Limb (tissue), 2 donors: ENCODE measurements around the gene POLR1G.

Experiments used
- DNase-seq, 2 donors: peaks; one replicate each; pipeline ENCODE4 v3.0.0-alpha.2; 2016; ENCODE audit errors: extremely low spot score in 2 of 2

POLR1G gene, protein sequence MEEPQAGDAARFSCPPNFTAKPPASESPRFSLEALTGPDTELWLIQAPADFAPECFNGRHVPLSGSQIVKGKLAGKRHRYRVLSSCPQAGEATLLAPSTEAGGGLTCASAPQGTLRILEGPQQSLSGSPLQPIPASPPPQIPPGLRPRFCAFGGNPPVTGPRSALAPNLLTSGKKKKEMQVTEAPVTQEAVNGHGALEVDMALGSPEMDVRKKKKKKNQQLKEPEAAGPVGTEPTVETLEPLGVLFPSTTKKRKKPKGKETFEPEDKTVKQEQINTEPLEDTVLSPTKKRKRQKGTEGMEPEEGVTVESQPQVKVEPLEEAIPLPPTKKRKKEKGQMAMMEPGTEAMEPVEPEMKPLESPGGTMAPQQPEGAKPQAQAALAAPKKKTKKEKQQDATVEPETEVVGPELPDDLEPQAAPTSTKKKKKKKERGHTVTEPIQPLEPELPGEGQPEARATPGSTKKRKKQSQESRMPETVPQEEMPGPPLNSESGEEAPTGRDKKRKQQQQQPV

DNA sequence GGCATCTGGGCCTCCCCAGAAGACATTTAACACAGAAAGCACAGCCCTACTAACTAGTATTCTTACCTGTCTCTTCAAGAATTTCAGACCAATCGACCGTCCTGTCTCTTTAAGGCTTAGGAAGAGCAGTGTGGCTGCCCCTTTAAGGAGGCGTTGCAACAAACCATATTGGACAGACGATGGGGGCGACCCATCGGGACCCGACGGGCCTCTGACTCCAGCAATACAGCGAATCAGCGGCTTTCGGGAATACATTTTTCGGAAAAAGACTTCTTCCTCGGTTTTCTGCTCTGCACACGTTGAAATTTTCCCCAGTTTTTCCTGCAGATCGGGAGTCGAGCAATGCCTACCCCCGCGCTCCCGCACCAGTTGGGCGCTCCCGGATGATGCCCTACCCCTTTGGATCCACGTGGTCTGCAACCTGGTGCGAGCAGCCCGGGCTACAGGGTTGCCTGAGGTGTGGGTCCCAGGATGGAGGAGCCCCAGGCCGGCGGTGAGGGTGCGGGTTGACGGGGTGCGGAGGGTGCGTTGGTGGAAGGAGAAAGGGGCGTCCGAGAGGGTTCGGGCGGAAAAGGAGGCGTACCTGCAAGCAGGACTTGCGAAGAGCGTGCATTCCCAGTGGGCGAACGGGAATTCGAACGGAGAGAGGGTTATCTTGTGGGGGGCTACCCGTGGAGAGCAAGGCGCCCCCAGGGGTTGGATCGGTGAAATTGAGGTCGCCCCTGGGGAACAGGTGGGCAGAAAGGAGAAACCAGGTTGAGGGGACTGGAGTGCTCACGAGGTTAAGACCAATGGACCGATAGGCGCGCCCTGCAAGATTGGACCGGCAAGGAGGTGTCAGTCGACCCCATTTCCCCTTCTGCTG, at the start of gene POLR1G:
POLR1G (plus strand) TSS at position 419 of the 865 bp plus-strand sequence; CDS start at position 472, 53 bp downstream.
- peak; percentile 86 to 89 for DNase-seq

DNA sequence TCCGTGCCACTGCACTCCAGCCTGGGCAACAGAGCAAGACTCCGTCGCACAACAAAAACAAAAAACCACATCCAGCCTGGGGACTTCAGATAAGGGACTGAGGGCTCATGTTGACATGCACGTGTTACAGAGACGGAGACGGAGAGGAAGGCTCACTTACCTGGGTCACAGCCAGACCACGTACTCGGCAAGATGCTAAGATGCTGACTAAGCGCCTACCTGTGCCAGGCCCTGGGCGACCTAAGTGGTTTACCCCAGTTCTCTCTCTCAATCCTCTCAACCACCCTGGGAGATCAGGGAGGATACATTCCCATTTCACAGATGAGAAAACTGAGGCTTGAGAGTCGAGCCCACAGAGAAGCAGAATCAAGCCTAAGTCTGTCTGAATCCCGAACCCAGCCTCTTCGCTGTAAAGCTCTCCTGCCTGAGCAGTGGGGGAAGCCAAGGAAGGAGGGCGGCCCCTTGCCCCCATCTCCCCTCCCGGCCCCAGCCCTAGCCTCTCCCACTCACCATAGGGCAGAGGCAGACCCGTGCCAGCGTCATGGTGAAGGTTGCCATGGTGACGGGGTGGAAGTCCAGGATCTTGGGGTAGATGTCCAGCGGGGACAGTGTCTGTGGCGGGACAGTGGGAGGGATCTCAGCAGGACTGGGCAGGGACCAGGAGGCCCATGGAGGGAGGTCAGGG, 49.5 kb upstream of the POLR1G start:
- no peak for DNase-seq

DNA sequence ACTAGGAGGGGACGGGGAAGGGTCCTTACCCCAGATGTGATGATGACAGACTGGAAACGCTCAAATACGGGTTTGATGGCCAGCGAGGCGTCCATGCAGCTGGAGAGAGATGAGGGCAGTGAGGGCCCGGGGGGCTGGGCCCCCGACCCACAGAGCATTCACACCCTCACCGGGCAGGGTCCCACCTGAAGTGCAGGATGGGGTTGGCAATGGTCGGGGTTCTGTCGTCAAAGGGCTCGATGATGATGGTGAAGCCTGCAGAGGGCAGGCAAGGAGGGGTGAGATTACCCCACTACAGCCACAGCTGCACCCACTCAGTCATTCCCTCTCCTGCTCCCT, 49.0 kb upstream of the POLR1G start:
- DNase-seq, result no peak

DNA sequence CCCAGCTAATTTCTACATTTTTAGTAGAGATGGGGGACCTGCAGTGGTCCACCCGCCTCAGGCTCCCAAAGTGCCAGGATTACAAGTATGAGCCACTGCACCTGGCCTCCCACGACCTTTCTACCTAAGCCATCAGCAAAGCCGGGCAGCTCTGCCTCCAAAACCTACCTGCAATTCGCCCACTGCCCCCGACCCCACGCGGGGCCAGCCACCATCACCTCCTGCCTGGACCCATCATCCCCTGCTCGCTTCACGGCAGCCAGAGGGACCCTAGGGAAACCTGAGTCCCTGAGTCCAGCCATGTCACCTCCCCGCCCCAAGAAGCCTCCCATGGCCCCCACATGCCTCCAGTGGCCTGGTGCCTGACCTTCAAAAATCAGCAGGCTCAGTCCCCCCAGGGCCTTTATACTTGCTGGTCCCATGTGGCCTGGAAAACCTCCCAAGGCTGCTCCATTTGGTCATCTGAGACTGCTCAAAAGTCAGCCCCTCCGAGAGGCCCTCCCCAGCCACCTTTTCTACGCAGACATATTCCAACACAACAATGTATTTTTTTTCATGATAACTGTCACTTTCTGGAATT, 48.1 kb upstream of the POLR1G start:
- no peak for DNase-seq

DNA sequence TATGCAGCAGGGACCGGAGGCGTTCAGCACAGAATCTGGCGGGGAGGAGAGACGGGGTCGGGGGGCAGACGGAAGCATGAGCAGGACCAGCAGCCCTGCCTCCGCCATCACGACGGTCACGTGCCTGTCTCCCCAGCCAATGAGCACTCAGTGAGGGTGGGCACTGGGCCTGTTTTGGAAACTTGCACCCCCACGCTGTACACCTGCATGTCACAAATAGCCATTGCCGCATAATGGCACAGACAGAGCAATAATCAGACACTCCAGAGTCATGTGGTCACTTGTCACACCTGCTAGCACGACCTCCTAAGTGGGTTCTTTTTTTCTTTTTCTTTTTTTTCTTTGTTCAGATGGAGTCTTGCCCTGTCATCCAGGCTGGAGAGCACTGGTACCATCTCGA, 44.8 kb upstream of the POLR1G start:
- DNase-seq, result no peak

DNA sequence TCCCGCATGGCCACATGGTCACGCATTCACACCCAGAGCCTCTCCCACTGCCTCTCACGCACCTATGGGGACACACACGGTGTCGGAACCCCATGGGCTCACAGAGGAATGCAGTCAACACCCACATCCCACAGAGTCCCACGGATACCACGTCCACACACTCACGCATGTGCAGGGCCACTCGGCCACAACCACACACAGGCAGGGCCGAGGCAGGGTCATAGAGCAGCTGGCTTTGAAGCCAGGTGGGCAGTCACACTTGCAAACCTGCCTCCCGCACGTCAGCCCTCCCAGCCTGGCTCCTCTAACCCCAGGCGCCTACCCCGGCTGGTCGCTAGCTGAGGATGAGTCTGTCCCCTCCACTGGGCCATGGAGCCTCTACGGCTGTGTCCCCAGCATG, 44.2 kb upstream of the POLR1G start:
- no peak for DNase-seq

DNA sequence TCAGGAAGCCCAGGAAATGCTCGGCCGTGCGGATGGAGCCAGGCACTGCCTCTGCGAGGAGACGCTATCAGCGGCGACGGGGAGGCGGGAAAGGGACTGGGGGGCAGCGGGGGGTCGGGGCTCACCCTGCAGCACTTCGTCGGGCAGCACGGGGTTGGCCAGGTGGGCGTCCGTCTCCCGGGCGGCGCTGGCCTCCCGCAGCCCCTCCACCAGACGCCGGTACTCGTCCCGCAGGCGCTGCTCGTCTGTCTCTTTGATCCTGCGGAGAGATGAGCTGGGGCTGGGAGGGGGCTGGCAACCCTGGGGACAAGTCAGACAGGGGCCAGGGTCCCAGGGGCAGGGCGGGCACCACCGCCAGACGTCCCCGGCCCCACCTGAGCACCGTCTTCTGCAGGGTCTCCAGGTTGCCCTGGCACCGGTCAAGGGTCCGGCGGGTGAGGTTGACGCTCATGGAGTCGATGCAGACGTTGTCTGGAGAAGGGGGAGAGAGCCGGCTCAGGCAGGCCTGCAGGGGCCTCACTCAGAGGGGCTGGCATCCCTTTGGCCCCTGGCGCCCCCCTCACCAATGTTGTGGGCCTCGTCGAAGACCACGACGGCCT, 42.5 kb upstream of the POLR1G start:
- no peak for DNase-seq

DNA sequence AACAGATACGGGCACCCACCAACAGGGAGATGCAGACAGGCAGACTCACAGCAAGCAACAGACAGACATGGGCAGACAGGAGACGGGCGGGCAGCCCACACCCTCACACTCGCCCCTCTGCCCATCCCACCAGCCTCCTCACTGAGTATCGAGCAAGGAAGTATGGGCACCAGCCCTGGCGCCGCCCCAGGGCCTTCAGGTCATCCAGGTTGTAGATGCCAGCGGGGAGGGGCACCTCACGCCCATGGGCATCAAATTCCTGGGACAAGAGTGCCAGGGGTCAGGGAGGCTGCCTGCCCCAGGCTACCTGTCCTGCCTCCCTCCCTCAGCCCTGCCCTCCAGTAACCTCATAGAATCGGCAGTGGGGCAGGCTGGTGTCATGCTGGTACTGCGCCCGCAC, 41.7 kb upstream of the POLR1G start:
- DNase-seq, result no peak

DNA sequence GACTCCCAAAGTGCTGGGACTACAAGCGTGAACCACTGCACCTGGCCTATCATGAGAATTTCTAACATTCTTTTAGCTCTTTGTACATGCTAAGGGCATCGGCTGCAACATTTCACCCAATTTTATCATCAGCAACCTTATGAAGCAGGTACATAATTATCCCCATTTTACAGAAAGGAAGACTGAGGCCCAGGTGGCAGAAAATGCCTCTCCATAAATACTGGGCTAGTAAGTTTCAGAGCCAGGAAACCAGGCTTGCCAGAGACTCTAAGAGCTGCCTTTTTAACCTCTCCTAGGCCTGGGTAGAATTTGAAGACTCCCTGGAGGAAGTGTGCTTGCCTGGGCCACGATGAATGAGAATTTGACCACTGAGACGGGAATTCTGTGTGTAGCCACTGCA, 38.3 kb upstream of the POLR1G start:
- DNase-seq, result no peak

DNA sequence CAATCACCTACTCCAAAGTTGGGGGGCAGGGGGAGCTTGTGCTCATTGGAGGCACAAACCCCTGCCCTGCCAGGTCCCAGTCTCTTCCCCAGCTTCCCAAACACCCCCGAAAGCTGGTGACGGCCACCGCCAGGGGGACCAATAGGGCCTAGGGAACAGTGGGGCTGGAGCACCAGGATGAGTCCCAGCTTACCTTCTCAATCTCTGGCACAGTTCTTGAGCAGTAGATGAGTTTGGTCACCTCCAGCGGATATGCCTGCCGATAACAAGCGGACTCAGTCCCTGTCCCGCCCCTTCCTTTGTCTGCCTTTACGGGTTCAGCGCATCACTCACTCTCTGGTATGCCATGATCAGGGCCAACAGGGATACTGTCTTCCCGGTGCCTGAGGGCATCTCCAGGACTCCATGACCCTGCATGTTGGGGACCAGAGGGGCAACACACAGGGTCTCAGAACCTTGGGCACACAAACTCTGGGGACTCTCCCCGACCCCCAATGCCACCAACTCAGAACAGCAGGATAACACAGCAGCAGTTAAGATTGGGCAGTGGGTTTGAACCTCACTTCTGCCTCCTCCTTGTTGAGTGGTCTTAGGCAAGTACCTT, 37.6 kb upstream of the POLR1G start:
- no peak for DNase-seq

DNA sequence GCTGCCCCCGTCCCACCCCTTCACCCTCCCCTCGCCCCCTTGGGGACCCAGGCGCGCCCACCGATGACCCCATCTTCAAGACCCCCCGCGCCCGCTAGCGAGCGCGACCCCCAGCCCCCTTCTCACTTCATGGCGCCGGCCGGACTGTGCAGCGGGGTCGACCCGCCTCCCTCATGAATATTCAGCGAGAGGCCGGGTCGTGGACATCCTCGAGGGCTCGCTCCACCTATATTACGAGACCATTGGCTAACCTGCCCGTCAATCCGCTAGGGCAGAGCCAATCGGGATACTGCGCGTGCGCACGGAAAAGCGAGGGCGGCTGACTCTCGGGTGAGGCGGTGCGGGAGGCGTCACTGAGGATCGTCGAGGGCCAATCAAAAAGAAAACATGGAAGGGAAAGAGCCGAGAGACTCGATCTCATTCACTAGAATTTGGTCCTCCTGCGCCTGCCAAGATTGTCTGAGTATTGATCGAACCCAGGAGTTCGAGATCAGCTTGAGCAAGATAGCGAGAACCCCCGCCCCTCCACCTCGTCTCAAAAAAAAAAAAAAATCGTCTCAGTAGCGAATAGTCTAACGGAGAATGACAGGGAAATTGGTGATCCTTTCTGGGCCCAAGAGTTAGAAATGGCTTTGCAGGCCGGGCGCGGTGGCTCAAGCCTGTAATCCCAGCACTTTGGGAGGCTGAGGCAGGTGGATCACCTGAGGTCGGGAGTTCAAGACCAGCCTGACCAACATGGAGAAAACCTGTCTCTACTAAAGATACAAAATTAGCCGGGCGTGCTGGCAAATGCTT, 35.8 kb upstream of the POLR1G start, which contains the start of gene ERCC2:
ERCC2 (minus strand) TSS at position 164 of the 795 bp plus-strand sequence; CDS start at position 131, 33 bp downstream.
- peak; percentile 98 to 100 for DNase-seq

DNA sequence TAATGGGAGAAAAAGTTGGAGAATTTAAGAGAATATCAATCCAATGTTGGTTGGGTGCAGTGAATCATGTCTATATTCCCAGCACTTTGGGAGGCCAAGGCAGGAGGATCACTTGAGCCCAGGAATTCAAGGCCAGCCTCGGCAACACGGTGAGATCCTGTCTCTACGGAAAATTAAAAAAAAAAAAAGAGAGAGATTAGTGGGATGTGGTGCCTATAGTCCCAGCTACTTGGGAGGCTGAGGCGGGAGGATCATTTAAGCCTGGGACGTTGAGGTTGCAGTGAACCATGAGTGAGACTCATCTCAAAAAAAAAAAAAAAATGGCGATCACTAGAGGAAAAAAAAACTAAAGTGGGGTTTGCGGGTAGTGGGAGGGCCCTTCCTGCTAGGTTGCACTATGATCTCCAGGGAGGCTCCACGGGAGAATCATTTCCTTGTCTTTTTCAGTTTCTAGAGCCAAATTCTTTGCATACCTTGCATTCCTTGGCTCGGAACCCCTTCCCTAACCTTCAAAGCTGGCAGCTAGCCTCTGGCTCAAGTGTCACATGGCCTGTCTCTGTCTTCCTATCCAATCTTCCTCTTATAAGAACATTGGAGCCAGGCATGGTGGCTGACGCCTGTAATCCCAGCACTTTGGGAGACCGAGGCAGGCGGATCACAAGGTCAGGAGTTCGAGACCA, 30.3 kb upstream of the POLR1G start:
- peak in 1 of 2 donors; percentile 56 for DNase-seq

DNA sequence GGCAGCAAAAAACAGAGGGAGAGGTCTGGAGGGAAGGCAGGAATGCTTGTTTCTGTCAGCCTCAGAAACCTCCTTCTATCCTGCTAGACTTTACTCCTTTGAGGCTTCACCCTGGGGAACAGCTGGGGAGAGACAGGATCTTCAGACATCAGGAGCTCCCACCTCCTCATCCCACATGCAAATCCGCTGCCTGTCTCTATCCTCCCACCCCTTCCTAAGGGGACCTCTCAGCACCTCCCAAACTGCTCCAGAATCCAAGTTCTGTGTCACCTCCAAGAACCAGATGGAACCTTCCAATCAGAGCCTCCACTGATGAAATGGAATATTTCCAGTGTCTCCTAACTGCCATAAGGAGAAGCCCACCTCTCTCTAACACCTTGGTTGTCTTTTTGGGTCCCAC, 26.3 kb upstream of the POLR1G start:
- no peak for DNase-seq

DNA sequence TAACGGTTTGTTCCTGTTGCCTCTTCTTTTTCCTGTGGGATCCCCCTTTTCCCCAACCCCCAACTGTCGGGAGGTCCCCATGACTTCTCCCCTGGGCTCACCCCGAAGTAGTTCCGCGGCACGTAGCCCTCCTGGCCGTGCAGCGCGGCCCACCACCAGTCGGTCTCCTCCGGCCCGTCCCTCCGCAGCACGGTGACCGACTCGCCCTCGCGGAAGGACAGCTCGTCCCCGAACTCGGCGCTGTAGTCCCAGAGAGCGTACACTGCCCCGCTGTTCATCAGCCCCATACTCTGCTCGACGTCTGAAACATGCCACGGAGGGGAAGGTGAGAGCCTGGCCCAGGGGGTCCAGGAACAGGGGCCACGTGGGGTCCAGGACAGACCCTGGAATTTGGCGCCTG, 24.0 kb upstream of the POLR1G start:
- no peak for DNase-seq

DNA sequence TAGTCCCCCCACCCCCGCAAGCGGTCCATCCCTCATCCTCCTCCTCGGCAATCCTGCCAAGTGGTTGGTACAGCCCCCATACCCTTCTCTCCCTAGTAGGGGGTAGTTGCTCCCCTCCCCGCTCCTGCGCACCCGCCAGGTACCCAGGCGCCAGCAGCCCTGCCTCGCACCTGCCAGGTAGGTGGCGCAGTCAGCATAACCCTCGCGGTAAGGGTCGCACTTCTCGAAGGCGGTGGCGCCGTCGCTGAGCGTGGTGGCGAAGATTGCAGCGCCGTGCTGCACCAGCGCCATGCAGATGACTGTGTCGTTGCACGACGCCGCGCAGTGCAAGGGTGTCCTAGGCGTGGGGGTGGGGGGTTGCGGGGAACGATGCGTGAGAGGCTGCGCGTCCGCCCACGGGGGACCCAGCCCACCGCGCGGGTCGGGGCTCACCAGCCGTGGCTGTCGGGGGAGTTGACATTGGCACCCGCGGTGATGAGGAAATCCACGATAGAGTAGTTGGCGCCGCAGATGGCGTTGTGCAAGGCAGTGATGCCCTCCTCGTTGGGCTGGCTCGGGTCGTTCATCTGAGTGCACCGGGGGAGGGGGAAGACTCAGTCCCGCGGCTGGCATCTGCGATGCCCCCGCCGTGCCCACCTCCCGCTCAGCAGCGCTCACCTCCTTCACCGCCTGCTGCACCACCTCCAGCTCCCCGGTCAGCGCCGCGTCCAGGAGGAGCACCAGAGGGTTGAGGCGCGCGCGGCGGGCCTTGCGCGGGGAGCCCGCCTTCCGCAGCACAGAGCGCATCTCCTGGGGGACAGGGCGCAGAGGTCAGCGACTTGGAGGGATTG, 20.8 kb upstream of the POLR1G start:
- no peak for DNase-seq

DNA sequence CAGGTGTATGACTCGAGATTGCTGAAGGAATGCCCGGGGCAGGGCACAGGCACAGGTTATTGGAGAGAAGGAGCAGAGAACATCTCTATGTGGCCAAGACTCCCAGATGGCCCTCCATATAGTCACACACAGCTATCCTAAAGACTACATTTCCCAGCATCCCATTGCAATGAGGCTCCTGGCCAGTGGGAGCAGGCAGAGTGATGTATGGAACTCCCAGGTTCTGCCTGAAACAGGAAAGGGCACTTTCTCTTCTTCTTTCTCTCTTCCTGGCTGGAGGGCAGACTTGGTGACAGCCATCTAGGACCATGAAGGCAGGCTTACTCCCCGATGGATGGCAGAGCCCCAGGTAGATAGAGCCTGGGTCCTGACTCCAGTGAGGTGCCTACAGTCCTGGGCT, 15.1 kb upstream of the POLR1G start:
- no peak for DNase-seq

DNA sequence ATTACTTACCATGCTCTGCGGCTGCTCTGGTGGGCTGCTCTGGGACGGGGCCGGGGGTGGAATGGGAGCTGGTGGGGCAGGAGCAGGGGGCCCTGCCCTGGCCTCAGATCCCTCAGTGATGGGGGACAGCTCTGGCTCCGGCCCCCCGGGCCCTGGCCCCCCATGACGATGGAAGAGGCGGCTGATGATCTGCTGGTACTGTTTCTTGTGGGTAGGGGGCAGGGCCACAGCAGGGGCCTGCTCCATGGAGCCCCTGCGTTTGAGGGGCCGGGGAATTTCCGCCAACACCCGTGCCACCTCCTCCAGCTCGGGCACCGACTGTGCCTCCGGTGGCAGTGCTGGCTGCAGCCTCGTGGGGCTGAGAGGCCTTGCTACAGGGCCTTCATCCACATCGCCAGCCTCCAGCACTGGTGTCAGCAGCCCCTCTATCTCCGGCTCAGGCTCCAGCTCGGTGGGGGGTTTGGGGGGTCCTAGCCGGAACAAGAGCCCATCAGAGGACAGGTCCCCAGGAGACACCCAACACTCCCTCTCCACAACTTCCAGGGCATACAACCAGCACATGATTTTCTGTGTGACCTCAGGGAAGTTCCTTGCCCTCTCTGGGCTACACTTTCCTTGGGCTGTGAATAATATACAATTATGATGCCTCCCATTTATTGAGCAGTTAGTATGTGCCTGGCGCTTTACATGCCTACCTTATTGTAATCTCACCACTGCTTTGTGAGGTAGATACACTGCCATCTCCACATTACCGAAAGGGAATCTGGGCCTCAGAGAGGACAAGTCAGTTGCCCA, 14.4 kb upstream of the POLR1G start:
- no peak for DNase-seq
